Tibial nerve (tissue), 4 donors: ENCODE results near the gene AVEN. TPM values are rescaled to one million over a fixed set of nuclear protein-coding genes. Genes with fewer than 3 reads are reported as not detected.

Experiments used
- DNase-seq, 2 donors: peaks; one replicate each; pipeline ENCODE4 v3.0.0-alpha.2; 2019; ENCODE audit warnings: low spot score in 2 of 2
- H3K27ac ChIP-seq, 4 donors: fragments of 200-600 bp; sonication (generic) in 3 of 4; one replicate each; pipeline ENCODE4 v1.5.1; 2017 to 2019; ENCODE audit warnings: mild to moderate bottlenecking in 1 of 4
- H3K27me3 ChIP-seq, 2 donors: fragments of 200-600 bp; sonication (generic) in 1 of 2; one replicate each; pipeline versions ENCODE4 v1.5.1 to v1.6.0; 2017 to 2019
- H3K36me3 ChIP-seq, 3 donors: fragments of 200-600 bp; sonication (generic); one replicate each; pipeline ENCODE4 v1.5.1; 2018 to 2019
- H3K4me1 ChIP-seq, 4 donors: fragments of 200-600 bp; sonication (generic) in 3 of 4; one replicate each; pipeline ENCODE4 v1.5.1; 2017 to 2019
- H3K4me3 ChIP-seq, 4 donors: fragments of 200-600 bp; sonication (generic) in 3 of 4; one replicate each; pipeline ENCODE4 v1.5.1; 2017 to 2019; ENCODE audit warnings: mild to moderate bottlenecking in 1 of 4, moderate library complexity in 1 of 4
- H3K9me3 ChIP-seq, 4 donors: fragments of 200-600 bp; sonication (generic) in 3 of 4; one replicate each; pipeline ENCODE4 v1.5.1; 2017 to 2019
- EP300 ChIP-seq, 2 donors: sonication (generic); formaldehyde crosslinking; IDR thresholded peaks; one replicate each; pipeline ENCODE4 v1.6.1; 2017; ENCODE audit warnings: antibody characterized with exemption in 2 of 2, mild to moderate bottlenecking in 1 of 2
- POLR2A ChIP-seq, 2 donors: fragments of 450-650 bp; IDR thresholded peaks; one replicate each; pipeline ENCODE4 v1.6.1; 2017; ENCODE audit warnings: antibody characterized with exemption in 2 of 2, mild to moderate bottlenecking in 2 of 2, moderate library complexity in 2 of 2
- WGBS, 2 donors: methylation state at CpG; one replicate each; pipeline ENCODE4 v1.1.5; 2018; 5-methylcytosine and 5-hydroxymethylcytosine counted together
- total RNA-seq, 4 donors: library from RNA; depleted of rRNA; stranded (reverse); fragments of >200 nt; gene quantifications; one replicate each; pipeline ENCODE4 v1.1.0, GENCODE V29; 2016
- TF ChIP-seq, protein P1 (sequence below), 5 experiments: fragments of 200-600 bp in 3 of 5; fragments of 450-650 bp in 2 of 5; sonication (generic) in 3 of 5; IDR thresholded peaks; one replicate each; pipeline ENCODE4 v1.5.1; 2016 to 2019; ENCODE audit warnings: antibody characterized with exemption in 5 of 5, mild to moderate bottlenecking in 3 of 5, moderate library complexity in 2 of 5

Gene AVEN
- total RNA-seq, 4 donors from 2014 or later, result 14.9 to 34.8 (median 25.5) TPM

DNA sequence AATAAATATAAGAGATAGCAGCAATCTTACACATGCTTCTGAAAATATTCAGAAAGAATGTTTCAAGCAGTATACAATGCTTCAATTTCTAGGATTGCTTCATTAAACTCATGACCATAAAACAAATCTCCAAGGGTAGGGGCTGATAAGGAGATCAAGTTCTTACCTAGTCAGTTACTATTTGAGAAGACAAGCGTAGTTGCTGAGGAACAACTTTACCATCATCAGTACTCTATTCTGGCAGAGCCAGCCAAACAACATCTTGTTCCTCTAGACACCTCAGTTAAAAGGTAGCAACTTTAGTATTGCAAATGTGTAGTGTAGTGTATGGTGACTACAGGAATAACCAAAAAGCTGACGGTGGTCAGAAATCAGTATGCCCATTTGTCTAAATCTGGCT is 156.1 kb downstream of the AVEN start:
- Histone ChIP-seq H3K27ac (no peak overlapping the region), H3K4me3 (no peak overlapping the region), H3K36me3 (no peaks in the 10 kb centered on the region), H3K27me3 (no peaks in the 10 kb centered on the region), H3K4me1 (no peaks in the 10 kb centered on the region), H3K9me3 (no peaks in the 10 kb centered on the region)
- 94 to 95% methylated on average over 2 of the region's 2 CpGs for whole genome bisulfite sequencing, 2 donors
- DNase-seq, result no peak
- TF ChIP-seq, protein P1, sequence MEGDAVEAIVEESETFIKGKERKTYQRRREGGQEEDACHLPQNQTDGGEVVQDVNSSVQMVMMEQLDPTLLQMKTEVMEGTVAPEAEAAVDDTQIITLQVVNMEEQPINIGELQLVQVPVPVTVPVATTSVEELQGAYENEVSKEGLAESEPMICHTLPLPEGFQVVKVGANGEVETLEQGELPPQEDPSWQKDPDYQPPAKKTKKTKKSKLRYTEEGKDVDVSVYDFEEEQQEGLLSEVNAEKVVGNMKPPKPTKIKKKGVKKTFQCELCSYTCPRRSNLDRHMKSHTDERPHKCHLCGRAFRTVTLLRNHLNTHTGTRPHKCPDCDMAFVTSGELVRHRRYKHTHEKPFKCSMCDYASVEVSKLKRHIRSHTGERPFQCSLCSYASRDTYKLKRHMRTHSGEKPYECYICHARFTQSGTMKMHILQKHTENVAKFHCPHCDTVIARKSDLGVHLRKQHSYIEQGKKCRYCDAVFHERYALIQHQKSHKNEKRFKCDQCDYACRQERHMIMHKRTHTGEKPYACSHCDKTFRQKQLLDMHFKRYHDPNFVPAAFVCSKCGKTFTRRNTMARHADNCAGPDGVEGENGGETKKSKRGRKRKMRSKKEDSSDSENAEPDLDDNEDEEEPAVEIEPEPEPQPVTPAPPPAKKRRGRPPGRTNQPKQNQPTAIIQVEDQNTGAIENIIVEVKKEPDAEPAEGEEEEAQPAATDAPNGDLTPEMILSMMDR (IDR thresholded peaks at IDR 0.05), result no peak
- TF ChIP-seq POLR2A (IDR thresholded peaks at IDR 0.05) (no peak), EP300 (IDR thresholded peaks at IDR 0.05) (no peak)

DNA sequence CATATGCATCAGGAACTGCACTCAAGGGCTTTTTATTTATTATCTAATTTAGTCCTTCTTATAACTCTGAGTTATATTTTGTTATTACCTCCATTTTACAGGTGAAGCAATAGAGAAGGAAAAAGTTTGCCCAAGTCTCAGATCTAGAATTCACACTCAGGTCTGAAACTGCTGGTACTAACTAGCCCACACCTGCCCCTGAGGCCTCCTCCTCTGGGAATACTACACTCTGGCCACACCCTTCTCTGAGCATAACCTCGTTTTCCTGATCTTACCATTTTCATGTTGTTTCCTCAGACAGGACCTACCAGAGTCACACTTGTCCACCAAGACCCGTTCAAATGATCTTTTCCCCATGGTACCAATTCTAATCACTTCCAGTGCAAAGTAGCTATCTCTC is 164.8 kb downstream of the AVEN start:
- Histone ChIP-seq H3K27me3 (no peaks in the 10 kb centered on the region), H3K36me3 (no peaks in the 10 kb centered on the region), H3K4me1 (no peaks in the 10 kb centered on the region), H3K27ac (no peak overlapping the region), H3K9me3 (no peaks in the 10 kb centered on the region), H3K4me3 (no peak overlapping the region)
- 82 to 85% methylated on average over 2 of the region's 2 CpGs for WGBS, 2 donors
- DNase-seq, result no peak
- TF ChIP-seq POLR2A (IDR thresholded peaks at IDR 0.05), result no peak
- TF ChIP-seq, protein P1 (IDR thresholded peaks at IDR 0.05), result no peak
- TF ChIP-seq EP300 (IDR thresholded peaks at IDR 0.05), result no peak

DNA sequence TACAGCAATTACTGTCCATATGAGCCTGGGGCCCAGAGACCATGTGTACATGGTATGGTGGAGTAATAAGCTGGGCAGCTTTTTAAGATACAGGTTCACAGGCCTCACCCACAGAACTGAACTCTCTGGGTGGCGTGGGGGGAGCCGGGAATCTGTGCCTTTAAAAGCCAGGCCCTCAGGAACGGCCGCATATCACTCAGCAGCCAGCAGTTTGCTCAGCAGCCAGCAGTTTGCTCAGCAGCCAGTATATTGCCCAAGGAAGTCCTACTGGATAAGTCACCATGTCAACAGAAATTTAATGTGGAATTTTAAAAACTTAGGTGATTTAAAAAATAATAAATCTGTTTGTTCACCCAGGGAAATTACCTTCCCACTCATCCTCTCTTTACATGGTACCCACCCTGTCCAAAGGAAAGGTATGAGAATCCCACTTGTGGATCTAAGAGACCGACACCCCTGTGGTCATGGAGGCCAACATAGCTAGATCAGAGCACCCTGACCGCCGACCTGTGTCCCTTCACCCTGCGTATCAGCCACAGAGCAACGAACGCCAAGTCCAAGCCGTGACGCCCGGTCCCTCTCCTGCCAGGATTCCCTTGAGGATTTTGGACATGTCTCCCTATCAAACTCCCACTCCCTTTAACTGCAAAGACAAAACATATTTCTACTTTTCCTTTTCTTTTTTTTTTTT is 166.4 kb downstream of the AVEN start:
- Histone ChIP-seq H3K27ac (no peak overlapping the region), H3K4me1 (no peaks in the 10 kb centered on the region), H3K4me3 (no peak overlapping the region), H3K9me3 (no peaks in the 10 kb centered on the region), H3K27me3 (no peaks in the 10 kb centered on the region), H3K36me3 (peaks cover 0 to 2% (median 0%) of the 10 kb centered on the region in 3 donors)
- DNase-seq, result no peak
- 76 to 82% methylated on average over 13 of the region's 13 CpGs for WGBS, 2 donors
- TF ChIP-seq, protein P1 (IDR thresholded peaks at IDR 0.05), result no peak
- TF ChIP-seq POLR2A (IDR thresholded peaks at IDR 0.05) (no peak), EP300 (IDR thresholded peaks at IDR 0.05) (no peak)

DNA sequence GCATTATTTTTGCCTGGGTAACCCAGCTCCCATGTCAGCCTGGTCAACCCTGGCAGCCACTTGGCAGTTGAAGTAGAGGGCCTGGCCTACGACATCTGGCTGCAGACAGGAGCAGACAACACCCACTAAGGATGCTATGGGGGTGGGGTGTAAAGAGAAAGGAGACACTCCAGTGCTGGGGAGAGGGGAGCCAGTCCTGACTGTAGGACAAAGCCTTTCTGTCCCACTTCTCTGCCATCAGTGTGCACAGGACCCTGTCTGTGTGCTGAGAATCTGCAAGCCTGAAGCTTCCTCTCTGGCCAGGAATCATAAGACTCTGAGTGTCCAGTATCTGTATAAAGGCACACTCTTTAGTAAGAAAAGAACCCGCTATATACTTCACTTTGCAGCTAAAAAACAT is 167.0 kb downstream of the AVEN start:
- 74% methylated on average over 2 of the region's 2 CpGs for WGBS, 2 donors

DNA sequence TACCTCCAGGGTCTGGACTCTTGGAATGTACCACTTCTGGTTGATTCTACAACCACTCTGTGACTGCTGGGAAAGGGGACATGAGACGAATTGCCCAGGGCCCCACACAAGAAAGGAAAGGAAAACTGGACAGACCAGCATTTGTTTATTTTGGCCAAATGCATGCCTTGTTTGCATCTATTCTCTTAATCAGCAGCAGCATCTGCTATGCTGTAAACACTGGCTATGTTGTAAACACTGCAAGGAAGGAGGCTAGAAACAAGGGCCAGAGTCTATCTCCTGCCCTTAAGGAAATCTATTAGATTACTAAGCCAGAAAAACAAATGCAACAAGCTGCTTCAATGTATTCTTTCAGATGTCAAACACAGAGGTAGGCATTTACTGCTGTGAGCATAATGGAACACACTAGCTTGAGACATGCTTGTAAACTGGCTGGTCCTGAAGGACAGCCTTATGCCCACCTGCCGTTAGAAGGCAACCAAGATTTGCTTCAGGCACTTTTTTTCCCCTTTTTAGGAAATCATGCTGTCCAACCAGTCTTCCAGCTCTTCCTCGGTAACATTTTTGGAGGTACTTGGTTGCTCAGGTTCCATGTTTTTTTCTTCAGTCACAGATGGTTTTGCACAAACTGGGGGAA is 172.8 kb downstream of the AVEN start:
- Histone ChIP-seq H3K27me3 (no peaks in the 10 kb centered on the region), H3K9me3 (no peaks in the 10 kb centered on the region), H3K36me3 (peaks cover 0 to 41% (median 0%) of the 10 kb centered on the region in 3 donors), H3K4me3 (no peak overlapping the region), H3K4me1 (no peaks in the 10 kb centered on the region), H3K27ac (no peak overlapping the region)
- no peak for DNase-seq
- TF ChIP-seq, protein P1 (IDR thresholded peaks at IDR 0.05), result no peak
- TF ChIP-seq POLR2A (IDR thresholded peaks at IDR 0.05), result no peak
- 56 to 63% methylated on average over 3 of the region's 3 CpGs for WGBS, 2 donors

More for the DNA sequence above, 167.0 kb downstream of the AVEN start:
- TF ChIP-seq, protein P1 (IDR thresholded peaks at IDR 0.05), result no peak
- TF ChIP-seq POLR2A (IDR thresholded peaks at IDR 0.05), result no peak
- no peak for TF ChIP-seq EP300 (IDR thresholded peaks at IDR 0.05)
- no peak overlapping the region for H3K4me3 ChIP-seq
- no peak overlapping the region for H3K27ac ChIP-seq
- H3K4me1 ChIP-seq, result no peaks in the 10 kb centered on the region
- no peaks in the 10 kb centered on the region for H3K27me3 ChIP-seq
- H3K9me3 ChIP-seq, result no peaks in the 10 kb centered on the region
- peaks cover 0 to 8% (median 0%) of the 10 kb centered on the region in 3 donors for H3K36me3 ChIP-seq
- DNase-seq, result no peak
